HG02970 (cell line): ENCODE results near the gene SLC35E2B.

Source experiments
- ATAC-seq: cut with Tn5 transposase; IDR thresholded peaks from one replicate; pipeline ENCODE4 v1.9.1; 2021; ENCODE audit warnings: mild to moderate bottlenecking, moderate library complexity, moderate number of reproducible peaks; ENCODE audit not compliant: unreplicated experiment, low FRiP score

Gene SLC35E2B

GRCh38 chr1:1616045-1616790, 76.4 kb downstream of the SLC35E2B start:
- peak; percentile 13 for ATAC-seq

- peak; percentile 86 for ATAC-seq
These were observed 77.1 kb downstream of the SLC35E2B start, which contains the start of gene MIB2 for GRCh38 chr1:1615256-1616044. Gene MIB2 (plus strand): TSS chr1:1615500. CDS start chr1:1623453, 7,953 bp downstream.

- ATAC-seq, result no peak
These were observed 77.7 kb downstream of the SLC35E2B start for GRCh38 chr1:1614954-1615255.

- no peak for ATAC-seq
These were observed 78.2 kb downstream of the SLC35E2B start for GRCh38 chr1:1614204-1614953.

GRCh38 chr1:1613509-1614082, 79.0 kb downstream of the SLC35E2B start:
- ATAC-seq, result no peak

GRCh38 chr1:1612104-1612400, 80.5 kb downstream of the SLC35E2B start:
- no peak for ATAC-seq

GRCh38 chr1:1610796-1611195, 81.8 kb downstream of the SLC35E2B start:
- ATAC-seq, result no peak

- no peak for ATAC-seq
These were observed 82.6 kb downstream of the SLC35E2B start for GRCh38 chr1:1609822-1610485.
